CD4-positive, alpha-beta memory T cell (primary cell): Measurements from ENCODE around the gene SPOPL. TPM values are rescaled to one million over a fixed set of nuclear protein-coding genes. Genes with fewer than 3 reads are reported as not detected.

ENCODE experiments used
- CTCF ChIA-PET: fragments of 350-600 bp; sonication (Branson Sonifier 250); formaldehyde crosslinking; loops from one replicate; lab custom pipeline; 2021; ENCODE audit warnings: inconsistent platforms; ENCODE audit not compliant: partially characterized antibody; lab: Charles Lee
- POLR2A ChIA-PET: fragments of 350-600 bp; sonication (Branson Sonifier 250); formaldehyde crosslinking; loops from one replicate; lab custom pipeline; 2021; ENCODE audit not compliant: partially characterized antibody; lab: Charles Lee
- DNase-seq, 5 donors: peaks; one replicate each; pipeline versions ENCODE4 v3.0.0 to v3.0.0-alpha.2; 2020 to 2022; ENCODE audit warnings: mixed read lengths in 1 of 5
- H3K27ac ChIP-seq: one replicate; pipeline ENCODE4 v1.7.0; 2013; ENCODE audit warnings: low read depth, low read length
- H3K27me3 ChIP-seq: 2 replicates; pipeline ENCODE4 v1.7.0; 2013; ENCODE audit warnings: mild to moderate bottlenecking, low read length, moderate library complexity; ENCODE audit not compliant: insufficient read depth
- H3K36me3 ChIP-seq: 2 replicates; pipeline ENCODE4 v1.7.0; 2013; ENCODE audit warnings: mild to moderate bottlenecking, low read length, moderate library complexity; ENCODE audit not compliant: insufficient read depth
- H3K4me1 ChIP-seq: 2 replicates; pipeline ENCODE4 v1.7.0; 2013; ENCODE audit warnings: mild to moderate bottlenecking, low read length, moderate library complexity; ENCODE audit not compliant: insufficient read depth
- H3K4me3 ChIP-seq, 2 donors: one replicate each; pipeline ENCODE4 v1.7.0; 2013; ENCODE audit warnings: low read length in 2 of 2, mild to moderate bottlenecking in 1 of 2
- H3K9me3 ChIP-seq, 2 donors: one replicate each; pipeline ENCODE4 v1.7.0; 2013; ENCODE audit warnings: low read length in 2 of 2, control low read depth in 1 of 2; ENCODE audit not compliant: control insufficient read depth in 1 of 2
- H3K27ac Mint-ChIP-seq, 7 donors: one replicate each; pipeline ENCODE4 v1.8.0; 2020 to 2021; ENCODE audit warnings: mixed read lengths in 7 of 7, mild to moderate bottlenecking in 6 of 7, inconsistent platforms in 3 of 7, moderate library complexity in 3 of 7
- H3K27me3 Mint-ChIP-seq, 2 donors: one replicate each; pipeline ENCODE4 v1.8.0; 2020 to 2021; ENCODE audit warnings: mixed read lengths in 2 of 2
- H3K36me3 Mint-ChIP-seq, 2 donors: one replicate each; pipeline ENCODE4 v1.8.0; 2020 to 2021; ENCODE audit warnings: mixed read lengths in 2 of 2, inconsistent platforms in 1 of 2, mild to moderate bottlenecking in 1 of 2
- H3K4me1 Mint-ChIP-seq, 4 donors: one replicate each; pipeline ENCODE4 v1.8.0; 2020 to 2021; ENCODE audit warnings: mixed read lengths in 4 of 4, mild to moderate bottlenecking in 1 of 4
- H3K4me3 Mint-ChIP-seq, 8 donors: one replicate each; pipeline ENCODE4 v1.8.0; 2020 to 2021; ENCODE audit warnings: mixed read lengths in 8 of 8, mild to moderate bottlenecking in 7 of 8, moderate library complexity in 6 of 8, inconsistent platforms in 3 of 8
- H3K9me3 Mint-ChIP-seq, 8 donors: one replicate each; pipeline ENCODE4 v1.8.0; 2020 to 2021; ENCODE audit warnings: mixed read lengths in 8 of 8, mild to moderate bottlenecking in 5 of 8, inconsistent platforms in 3 of 8, moderate library complexity in 1 of 8
- intact Hi-C: fragments of 100-400 bp; cut with micrococcal nuclease; formaldehyde crosslinking; loops from one replicate; pipeline ENCODE4 v1.15.1; 2023
- polyA plus RNA-seq, 2 donors: library from polyadenylated mRNA; unstranded; fragments of 300-500 nt; fragmentation: Illumina TruSeq; gene quantifications; one replicate each; pipeline ENCODE4 v1.2.3, GENCODE V29; 2021
- total RNA-seq, 2 experiments: library from RNA; stranded (reverse); gene quantifications; one replicate each; pipeline ENCODE4 v1.2.3, GENCODE V29; 2021

Gene SPOPL
- total and polyA plus RNA-seq, 4 experiments from 2014 or later = 0.71 to 18.6 (median 10.3) TPM

- Mint-ChIP-seq H3K27ac (no peak overlapping the region), H3K4me1 (peaks cover 37 to 57% (median 46%) of the 10 kb centered on the region in 4 donors), H3K4me3 (peak overlapping the region in 2 of 8 donors; percentile 14 to 42), H3K9me3 (peaks cover 2 to 5% (median 2%) of the 10 kb centered on the region in 8 donors), H3K36me3 (peaks cover 0 to 16% of the 10 kb centered on the region in 2 donors), H3K27me3 (peaks cover 0 to 2% of the 10 kb centered on the region in 2 donors)
- no peaks in the 10 kb centered on the region for H3K36me3 ChIP-seq
- H3K4me1 ChIP-seq = peaks cover 25% of the 10 kb centered on the region
- DNase-seq = no peak
- POLR2A ChIA-PET = no interaction called here
- CTCF ChIA-PET = no interaction called here
- no peaks in the 10 kb centered on the region for H3K27me3 ChIP-seq
- no peak overlapping the region for H3K4me3 ChIP-seq
- intact Hi-C loops = no loop called here
- H3K9me3 ChIP-seq = no peaks in the 10 kb centered on the region
- no peak overlapping the region for H3K27ac ChIP-seq
Measured at GRCh38 chr2:138512672-138513071, 11.1 kb downstream of the SPOPL start.

- intact Hi-C loops = no loop called here
- Mint-ChIP-seq H3K4me3 (peak overlapping the region in 2 of 8 donors; percentile 1 to 50), H3K4me1 (peaks cover 39 to 60% (median 48%) of the 10 kb centered on the region in 4 donors), H3K27ac (no peak overlapping the region), H3K9me3 (peaks cover 2 to 5% (median 2%) of the 10 kb centered on the region in 8 donors), H3K27me3 (peaks cover 0 to 2% of the 10 kb centered on the region in 2 donors), H3K36me3 (peaks cover 0 to 13% of the 10 kb centered on the region in 2 donors)
- ChIA-PET CTCF (no interaction called here), POLR2A (no interaction called here)
- Histone ChIP-seq H3K36me3 (no peaks in the 10 kb centered on the region), H3K27me3 (no peaks in the 10 kb centered on the region), H3K4me1 (peaks cover 25% of the 10 kb centered on the region), H3K9me3 (no peaks in the 10 kb centered on the region), H3K4me3 (no peak overlapping the region), H3K27ac (no peak overlapping the region)
- no peak for DNase-seq
Measured at GRCh38 chr2:138514173-138514572, 12.6 kb downstream of the SPOPL start.

- no peak overlapping the region for H3K27ac ChIP-seq
- Mint-ChIP-seq H3K4me1 (peaks cover 34 to 53% (median 42%) of the 10 kb centered on the region in 4 donors), H3K36me3 (peaks cover 0 to 8% of the 10 kb centered on the region in 2 donors), H3K27ac (no peak overlapping the region), H3K9me3 (peaks cover 2 to 5% (median 2%) of the 10 kb centered on the region in 8 donors), H3K4me3 (peak overlapping the region in 3 of 8 donors; percentile 3 to 8 (median 7)), H3K27me3 (peaks cover 0 to 2% of the 10 kb centered on the region in 2 donors)
- intact Hi-C loops = no loop called here
- ChIA-PET CTCF (no interaction called here), POLR2A (no interaction called here)
- no peaks in the 10 kb centered on the region for H3K27me3 ChIP-seq
- no peak for DNase-seq
- H3K36me3 ChIP-seq = no peaks in the 10 kb centered on the region
- H3K9me3 ChIP-seq = no peaks in the 10 kb centered on the region
- H3K4me3 ChIP-seq = no peak overlapping the region
- H3K4me1 ChIP-seq = peaks cover 25% of the 10 kb centered on the region
Measured at GRCh38 chr2:138515092-138515491, 13.5 kb downstream of the SPOPL start.

- peak overlapping the region in 6 of 8 donors; percentile 7 to 46 (median 34) for H3K4me3 Mint-ChIP-seq
- Histone ChIP-seq H3K27ac (no peak overlapping the region), H3K36me3 (no peaks in the 10 kb centered on the region), H3K27me3 (no peaks in the 10 kb centered on the region), H3K4me1 (peaks cover 30% of the 10 kb centered on the region), H3K4me3 (no peak overlapping the region), H3K9me3 (no peaks in the 10 kb centered on the region)
- ChIA-PET POLR2A (no interaction called here), CTCF (no interaction called here)
- no peaks in the 10 kb centered on the region for H3K27me3 Mint-ChIP-seq
- H3K27ac Mint-ChIP-seq = no peak overlapping the region
- peak in 3 of 5 donors; percentile 19 to 29 (median 24) for DNase-seq
- peaks cover 33 to 54% (median 39%) of the 10 kb centered on the region in 4 donors for H3K4me1 Mint-ChIP-seq
- peaks cover 0 to 5% (median 2%) of the 10 kb centered on the region in 8 donors for H3K9me3 Mint-ChIP-seq
- intact Hi-C loops = no loop called here
- peaks cover 0 to 5% of the 10 kb centered on the region in 2 donors for H3K36me3 Mint-ChIP-seq
Measured at GRCh38 chr2:138516030-138516704, 14.6 kb downstream of the SPOPL start.

GRCh38 chr2:138518860-138519259 lies 17.3 kb downstream of the SPOPL start:
- Histone ChIP-seq H3K27me3 (no peaks in the 10 kb centered on the region), H3K4me1 (peaks cover 30% of the 10 kb centered on the region), H3K27ac (no peak overlapping the region), H3K4me3 (no peak overlapping the region), H3K9me3 (no peaks in the 10 kb centered on the region), H3K36me3 (no peaks in the 10 kb centered on the region)
- Mint-ChIP-seq H3K4me3 (no peak overlapping the region), H3K27me3 (no peaks in the 10 kb centered on the region), H3K36me3 (peaks cover 9 to 24% of the 10 kb centered on the region in 2 donors), H3K4me1 (peaks cover 28 to 53% (median 37%) of the 10 kb centered on the region in 4 donors), H3K27ac (no peak overlapping the region), H3K9me3 (peaks cover 0 to 10% (median 8%) of the 10 kb centered on the region in 8 donors)
- ChIA-PET CTCF (no interaction called here), POLR2A (no interaction called here)
- DNase-seq = no peak
- intact Hi-C loops = no loop called here

- H3K27me3 Mint-ChIP-seq = no peaks in the 10 kb centered on the region
- H3K9me3 Mint-ChIP-seq = peaks cover 6 to 22% (median 18%) of the 10 kb centered on the region in 8 donors
- no peak overlapping the region for H3K4me3 Mint-ChIP-seq
- H3K27ac Mint-ChIP-seq = no peak overlapping the region
- no peak overlapping the region for H3K27ac ChIP-seq
- peaks cover 10 to 34% (median 20%) of the 10 kb centered on the region in 4 donors for H3K4me1 Mint-ChIP-seq
- no peak for DNase-seq
- peaks cover 20 to 40% of the 10 kb centered on the region in 2 donors for H3K36me3 Mint-ChIP-seq
- peaks cover 0 to 6% of the 10 kb centered on the region in 2 donors for H3K9me3 ChIP-seq
- peaks cover 5% of the 10 kb centered on the region for H3K4me1 ChIP-seq
- H3K36me3 ChIP-seq = no peaks in the 10 kb centered on the region
- ChIA-PET CTCF (no interaction called here), POLR2A (no interaction called here)
- intact Hi-C loops = no loop called here
- no peak overlapping the region for H3K4me3 ChIP-seq
- H3K27me3 ChIP-seq = no peaks in the 10 kb centered on the region
Measured at GRCh38 chr2:138521821-138522220, 20.3 kb downstream of the SPOPL start.

GRCh38 chr2:138522556-138522955 lies 21.0 kb downstream of the SPOPL start:
- H3K4me1 Mint-ChIP-seq = peaks cover 13 to 28% (median 22%) of the 10 kb centered on the region in 4 donors
- H3K9me3 Mint-ChIP-seq = peaks cover 6 to 22% (median 18%) of the 10 kb centered on the region in 8 donors
- H3K27ac Mint-ChIP-seq = no peak overlapping the region
- Histone ChIP-seq H3K36me3 (no peaks in the 10 kb centered on the region), H3K4me3 (no peak overlapping the region), H3K27me3 (no peaks in the 10 kb centered on the region), H3K9me3 (peaks cover 0 to 6% of the 10 kb centered on the region in 2 donors), H3K27ac (no peak overlapping the region), H3K4me1 (peaks cover 5% of the 10 kb centered on the region)
- DNase-seq = no peak
- peaks cover 20 to 40% of the 10 kb centered on the region in 2 donors for H3K36me3 Mint-ChIP-seq
- ChIA-PET CTCF (no interaction called here), POLR2A (no interaction called here)
- H3K4me3 Mint-ChIP-seq = no peak overlapping the region
- intact Hi-C loops = no loop called here
- no peaks in the 10 kb centered on the region for H3K27me3 Mint-ChIP-seq
